CD14-positive monocyte (primary cell): Measurements from ENCODE around the gene GMPR. TPM values are rescaled to one million over a fixed set of nuclear protein-coding genes. Genes with fewer than 3 reads are reported as not detected.

Experiments
- DNase-seq, 3 donors: peaks; one replicate each; pipeline ENCODE4 v3.0.0-alpha.2; 2011 to 2022
- H2AFZ ChIP-seq: 2 replicates; pipeline ENCODE4 v1.6.0; 2012; ENCODE audit warnings: mild to moderate bottlenecking, low read depth, low read length, inconsistent platforms; ENCODE audit not compliant: insufficient read depth, poor library complexity, severe bottlenecking
- H3K27ac ChIP-seq, 2 donors: 1 replicate in 1 of 2; 2 replicates in 1 of 2; pipeline ENCODE4 v1.5.1; 2012 to 2013; ENCODE audit warnings: low read length in 2 of 2, control low read depth in 1 of 2, inconsistent platforms in 1 of 2, low read depth in 1 of 2, mild to moderate bottlenecking in 1 of 2
- H3K27me3 ChIP-seq, 2 donors: one replicate each; pipeline versions ENCODE4 v1.6.0 to v1.6.1; 2011 to 2013; ENCODE audit warnings: low read length in 2 of 2; ENCODE audit not compliant: control insufficient read depth in 2 of 2, insufficient read depth in 2 of 2
- H3K36me3 ChIP-seq, 2 donors: replicated peaks in 1 of 2; 1 replicate in 1 of 2; 2 replicates in 1 of 2; pipeline versions ENCODE4 v1.5.1 to v1.6.1; 2012 to 2013; ENCODE audit warnings: low read length in 2 of 2, control low read depth in 1 of 2, inconsistent platforms in 1 of 2, mild to moderate bottlenecking in 1 of 2; ENCODE audit not compliant: insufficient read depth in 2 of 2, control insufficient read depth in 1 of 2
- H3K4me1 ChIP-seq, 2 donors: 1 replicate in 1 of 2; 2 replicates in 1 of 2; pipeline versions ENCODE4 v1.5.1 to v1.6.1; 2012 to 2013; ENCODE audit warnings: low read length in 2 of 2, control low read depth in 1 of 2, inconsistent platforms in 1 of 2, mild to moderate bottlenecking in 1 of 2, moderate library complexity in 1 of 2; ENCODE audit not compliant: insufficient read depth in 2 of 2, control insufficient read depth in 1 of 2
- H3K4me2 ChIP-seq: replicated peaks from 2 replicates; pipeline ENCODE3; 2012; ENCODE audit warnings: low read length, moderate library complexity, mild to moderate bottlenecking; ENCODE audit not compliant: poor library complexity, severe bottlenecking; ENCODE audit errors: extremely low read depth
- H3K4me3 ChIP-seq, 3 experiments: fragments of 200-600 bp in 1 of 3; sonication (generic) in 1 of 3; replicated peaks in 1 of 3; 1 replicate in 2 of 3; 2 replicates in 1 of 3; pipeline ENCODE4 v1.5.1; 2011 to 2013; ENCODE audit warnings: low read length in 3 of 3, mild to moderate bottlenecking in 3 of 3, control low read depth in 2 of 3, low read depth in 2 of 3, inconsistent platforms in 1 of 3, moderate library complexity in 1 of 3
- H3K79me2 ChIP-seq: 2 replicates; pipeline ENCODE4 v1.6.0; 2012; ENCODE audit warnings: mild to moderate bottlenecking, control low read depth, inconsistent platforms, low read length, moderate library complexity; ENCODE audit not compliant: insufficient read depth
- H3K9ac ChIP-seq: 2 replicates; pipeline ENCODE4 v1.6.0; 2017; ENCODE audit warnings: low read length, mild to moderate bottlenecking; ENCODE audit not compliant: insufficient read depth, poor library complexity, severe bottlenecking
- H3K9me3 ChIP-seq, 2 donors: replicated peaks in 1 of 2; 1 replicate in 1 of 2; 2 replicates in 1 of 2; pipeline versions ENCODE4 v1.5.1 to v1.6.1; 2012 to 2013; ENCODE audit warnings: low read length in 2 of 2, control low read depth in 1 of 2; ENCODE audit not compliant: control insufficient read depth in 1 of 2, insufficient read depth in 1 of 2
- H4K20me1 ChIP-seq: 2 replicates; pipeline ENCODE4 v1.6.0; 2012; ENCODE audit warnings: mild to moderate bottlenecking, low read length, control low read depth, moderate library complexity; ENCODE audit not compliant: insufficient read depth
- H3K27ac Mint-ChIP-seq, 7 donors: one replicate each; pipeline ENCODE4 v1.8.0; 2020; ENCODE audit warnings: mild to moderate bottlenecking in 7 of 7, mixed read lengths in 7 of 7, moderate library complexity in 6 of 7, inconsistent platforms in 2 of 7
- H3K27me3 Mint-ChIP-seq, 3 donors: one replicate each; pipeline ENCODE4 v1.8.0; 2021 to 2022; ENCODE audit warnings: low read depth in 3 of 3, mild to moderate bottlenecking in 3 of 3, mixed read lengths in 3 of 3, moderate library complexity in 3 of 3, inconsistent platforms in 1 of 3
- H3K36me3 Mint-ChIP-seq, 2 donors: one replicate each; pipeline ENCODE4 v1.8.0; 2020; ENCODE audit warnings: mixed read lengths in 2 of 2, inconsistent platforms in 1 of 2, mild to moderate bottlenecking in 1 of 2
- H3K4me1 Mint-ChIP-seq: one replicate; pipeline ENCODE4 v1.8.0; 2020; ENCODE audit warnings: mild to moderate bottlenecking, mixed read lengths
- H3K4me3 Mint-ChIP-seq, 2 donors: one replicate each; pipeline ENCODE4 v1.8.0; 2020; ENCODE audit warnings: mild to moderate bottlenecking in 2 of 2, mixed read lengths in 2 of 2, moderate library complexity in 1 of 2
- H3K9me3 Mint-ChIP-seq, 7 donors: one replicate each; pipeline ENCODE4 v1.8.0; 2020 to 2022; ENCODE audit warnings: mixed read lengths in 7 of 7, mild to moderate bottlenecking in 6 of 7, moderate library complexity in 6 of 7, inconsistent platforms in 2 of 7
- WGBS: methylation state at CpG from one replicate; pipeline ENCODE4 v1.1.5; 2013; ENCODE audit warnings: missing lambda C conversion rate; ENCODE audit not compliant: insufficient coverage; 5-methylcytosine and 5-hydroxymethylcytosine counted together
- intact Hi-C, 2 donors: fragments of 100-400 bp; cut with micrococcal nuclease; formaldehyde crosslinking; loops; one replicate each; pipeline versions ENCODE4 v1.15.0 to v1.15.1; 2023
- polyA plus RNA-seq, 3 donors: library from polyadenylated mRNA; depleted of rRNA in 1 of 3; unstranded in 2 of 3; stranded (reverse) in 1 of 3; fragments of 300-500 nt in 2 of 3; fragments of >200 nt in 1 of 3; fragmentation: Illumina TruSeq in 2 of 3; gene quantifications; 1 replicate in 2 of 3; 2 replicates in 1 of 3; pipeline ENCODE4 v1.2.3, GENCODE V29; 2012 to 2021
- TF ChIP-seq, protein P1 (sequence below): fragments of 200-600 bp; IDR thresholded peaks from one replicate; pipeline ENCODE4 v1.8.0; 2022; ENCODE audit warnings: antibody characterized with exemption, mild to moderate bottlenecking

GMPR gene
- polyA plus RNA-seq, 3 donors, result 1.9 to 3.8 (median 3.2) TPM

DNA sequence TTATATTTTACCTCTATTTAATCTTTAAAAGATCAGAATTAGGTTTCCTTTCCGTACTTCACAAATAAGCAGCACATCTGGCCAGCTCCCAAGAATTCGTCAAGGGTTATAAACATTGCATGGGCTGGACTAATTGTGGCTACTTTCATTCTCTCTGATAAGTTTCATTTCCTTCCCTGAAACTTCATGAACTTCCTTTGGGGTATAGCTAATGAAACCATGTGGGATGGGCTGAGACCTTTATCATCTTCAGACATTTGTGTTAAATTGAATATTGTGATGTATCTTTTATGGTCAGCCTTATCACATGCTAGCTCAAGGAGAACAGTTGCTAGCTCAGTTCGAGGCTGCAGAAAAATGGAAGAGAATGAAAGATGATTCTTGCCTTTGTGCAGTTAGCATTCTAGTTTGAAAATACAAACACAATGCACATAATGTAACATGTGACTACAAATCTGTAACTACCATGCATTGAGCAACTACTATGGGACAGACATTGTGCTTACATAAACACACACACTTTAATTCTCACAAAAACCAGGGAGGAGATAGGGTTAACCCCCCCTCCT, 1.7 kb upstream of the GMPR start:
- peak overlapping the region; percentile 1 to 89 (median 28) for H3K4me3 ChIP-seq
- peaks cover 37% of the 10 kb centered on the region for H3K4me1 Mint-ChIP-seq

GRCh38 chr6:16237242-16237641, 1.1 kb upstream of the GMPR start:
- Mint-ChIP-seq H3K27me3 (peaks cover 15 to 43% (median 31%) of the 10 kb centered on the region in 3 donors), H3K27ac (peak overlapping the region in 6 of 7 donors; percentile 2 to 84 (median 72))

More for the DNA sequence above, 1.7 kb upstream of the GMPR start:
- Histone ChIP-seq H3K9ac (no peak overlapping the region), H2AFZ (no peak overlapping the region), H3K27me3 (peaks cover 0 to 29% of the 10 kb centered on the region in 2 donors), H3K4me1 (peaks cover 44 to 47% of the 10 kb centered on the region in 2 donors), H3K4me2 (peak overlapping the region; percentile 62), H3K9me3 (no peaks in the 10 kb centered on the region), H3K27ac (peak overlapping the region in 1 of 2 donors; percentile 63), H4K20me1 (no peaks in the 10 kb centered on the region), H3K36me3 (no peaks in the 10 kb centered on the region), H3K79me2 (no peaks in the 10 kb centered on the region)
- H3K27ac Mint-ChIP-seq, result peak overlapping the region in 5 of 7 donors; percentile 2 to 82 (median 71)
- DNase-seq, result peak in 2 of 3 donors; percentile 19 to 44
- peak overlapping the region; percentile 32 to 85 for H3K4me3 Mint-ChIP-seq
- intact Hi-C loops, result no loop called here
- peaks cover 2 to 4% of the 10 kb centered on the region in 2 donors for H3K36me3 Mint-ChIP-seq
- no CpG with 5 or more reads among the region's 3 CpGs for WGBS
- TF ChIP-seq, protein P1, sequence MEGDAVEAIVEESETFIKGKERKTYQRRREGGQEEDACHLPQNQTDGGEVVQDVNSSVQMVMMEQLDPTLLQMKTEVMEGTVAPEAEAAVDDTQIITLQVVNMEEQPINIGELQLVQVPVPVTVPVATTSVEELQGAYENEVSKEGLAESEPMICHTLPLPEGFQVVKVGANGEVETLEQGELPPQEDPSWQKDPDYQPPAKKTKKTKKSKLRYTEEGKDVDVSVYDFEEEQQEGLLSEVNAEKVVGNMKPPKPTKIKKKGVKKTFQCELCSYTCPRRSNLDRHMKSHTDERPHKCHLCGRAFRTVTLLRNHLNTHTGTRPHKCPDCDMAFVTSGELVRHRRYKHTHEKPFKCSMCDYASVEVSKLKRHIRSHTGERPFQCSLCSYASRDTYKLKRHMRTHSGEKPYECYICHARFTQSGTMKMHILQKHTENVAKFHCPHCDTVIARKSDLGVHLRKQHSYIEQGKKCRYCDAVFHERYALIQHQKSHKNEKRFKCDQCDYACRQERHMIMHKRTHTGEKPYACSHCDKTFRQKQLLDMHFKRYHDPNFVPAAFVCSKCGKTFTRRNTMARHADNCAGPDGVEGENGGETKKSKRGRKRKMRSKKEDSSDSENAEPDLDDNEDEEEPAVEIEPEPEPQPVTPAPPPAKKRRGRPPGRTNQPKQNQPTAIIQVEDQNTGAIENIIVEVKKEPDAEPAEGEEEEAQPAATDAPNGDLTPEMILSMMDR, result no peak
- peaks cover 0 to 8% (median 0%) of the 10 kb centered on the region in 7 donors for H3K9me3 Mint-ChIP-seq
- H3K27me3 Mint-ChIP-seq, result peaks cover 15 to 41% (median 32%) of the 10 kb centered on the region in 3 donors

More at GRCh38 chr6:16237242-16237641, 1.1 kb upstream of the GMPR start:
- Histone ChIP-seq H3K27me3 (peaks cover 0 to 29% of the 10 kb centered on the region in 2 donors), H4K20me1 (no peaks in the 10 kb centered on the region), H3K79me2 (no peaks in the 10 kb centered on the region), H3K9ac (no peak overlapping the region), H3K9me3 (no peaks in the 10 kb centered on the region), H3K36me3 (no peaks in the 10 kb centered on the region), H3K4me1 (peaks cover 44 to 47% of the 10 kb centered on the region in 2 donors), H3K4me2 (peak overlapping the region; percentile 62), H2AFZ (no peak overlapping the region), H3K27ac (peak overlapping the region in 1 of 2 donors; percentile 63), H3K4me3 (peak overlapping the region in 1 of 3 experiments; percentile 89)
- 89% methylated on average over 4 of the region's 7 CpGs for whole genome bisulfite sequencing
- TF ChIP-seq, protein P1, result no peak
- peaks cover 0 to 8% (median 0%) of the 10 kb centered on the region in 7 donors for H3K9me3 Mint-ChIP-seq
- no peak for DNase-seq
- peaks cover 37% of the 10 kb centered on the region for H3K4me1 Mint-ChIP-seq
- peak overlapping the region; percentile 7 to 85 for H3K4me3 Mint-ChIP-seq
- H3K36me3 Mint-ChIP-seq, result peaks cover 2 to 4% of the 10 kb centered on the region in 2 donors
- intact Hi-C loops, result no loop called here
